Myometrial cell (primary cell): Measurements from ENCODE around the gene EPS8L1. TPM values are rescaled to one million over a fixed set of nuclear protein-coding genes. Genes with fewer than 3 reads are reported as not detected.

Experiments used
- total RNA-seq: library from RNA; depleted of rRNA; stranded (reverse); fragments of >200 nt; gene quantifications from 2 replicates; pipeline ENCODE4 v1.2.3, GENCODE V29; 2015

The EPS8L1 gene
- total RNA-seq: 1.2 and 12.1 TPM in 2 replicates

DNA sequence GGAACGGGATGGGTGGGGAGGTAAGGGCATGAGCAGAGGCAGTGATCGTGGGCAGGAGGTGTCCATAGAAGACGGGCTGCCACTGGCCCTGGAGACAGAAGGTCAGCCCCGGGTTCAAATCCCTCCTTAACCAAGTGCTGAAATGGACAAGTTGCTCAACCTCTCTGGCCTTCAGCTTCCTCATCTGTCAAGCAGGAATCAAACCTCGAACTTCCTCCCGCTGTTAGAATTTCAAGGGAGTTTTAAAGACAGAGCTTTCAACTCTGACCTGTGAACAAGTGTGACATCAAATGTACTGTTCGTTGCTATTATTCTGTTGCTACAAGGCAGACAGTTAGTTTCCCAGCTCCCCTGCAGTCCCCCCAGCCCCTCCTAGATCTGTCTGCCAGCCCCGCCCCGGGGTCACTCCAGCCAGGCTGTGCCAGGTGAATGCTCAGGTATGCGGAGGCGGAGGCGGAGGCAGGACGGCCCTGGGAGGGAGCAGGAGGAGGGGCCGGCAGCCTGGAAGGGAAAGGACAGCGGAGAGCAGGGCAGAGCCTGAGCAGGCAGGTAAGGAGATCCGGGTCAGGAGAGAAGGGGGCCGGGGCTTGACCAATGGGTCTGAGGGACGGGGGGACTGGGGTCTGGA is at the start of gene EPS8L1:
TSS of gene EPS8L1 (plus strand) at position 499 of the 628 bp plus-strand sequence. CDS start 576 bp downstream, outside the sequence.

DNA sequence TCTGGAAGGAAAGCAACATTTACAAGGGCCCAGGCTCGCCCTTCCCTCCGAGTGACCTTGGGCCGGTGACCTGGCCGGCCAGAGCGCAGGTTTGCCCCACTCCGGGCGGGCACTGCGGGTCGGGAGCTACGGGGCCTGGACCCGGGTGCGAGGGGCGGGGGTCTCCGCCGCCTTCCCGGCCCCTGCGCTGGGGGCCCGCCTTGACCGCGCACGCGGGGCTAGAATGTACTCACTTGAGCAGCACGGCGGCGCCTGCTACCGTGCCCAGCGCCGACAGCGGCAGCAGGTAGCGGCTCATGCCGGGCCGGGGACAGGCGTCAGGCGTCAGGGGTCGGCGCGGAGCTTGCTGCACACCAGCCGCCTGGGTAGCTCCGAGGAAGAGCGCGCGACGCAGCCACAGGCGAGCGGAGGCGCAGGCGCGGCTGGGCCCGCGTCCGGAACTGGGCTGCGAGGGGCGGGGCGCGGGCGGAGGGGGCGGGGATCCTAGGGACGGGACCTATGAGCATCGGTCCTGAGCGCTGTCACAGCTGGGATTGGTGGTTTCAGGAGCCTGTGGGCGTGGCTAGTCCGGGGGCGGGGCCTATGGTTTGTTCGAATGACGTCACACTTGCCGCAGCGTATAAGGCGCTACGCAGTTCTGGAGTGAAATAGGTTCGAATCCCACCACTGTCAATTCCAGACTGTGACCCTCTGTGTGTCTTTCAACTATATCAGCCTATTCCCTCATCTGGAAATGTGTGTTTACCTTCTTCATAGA is 12.8 kb upstream of the EPS8L1 start, which contains the start of gene RDH13:
TSS of gene RDH13 (minus strand) at position 414 of the 757 bp plus-strand sequence. CDS start at position 298, 116 bp downstream.

DNA sequence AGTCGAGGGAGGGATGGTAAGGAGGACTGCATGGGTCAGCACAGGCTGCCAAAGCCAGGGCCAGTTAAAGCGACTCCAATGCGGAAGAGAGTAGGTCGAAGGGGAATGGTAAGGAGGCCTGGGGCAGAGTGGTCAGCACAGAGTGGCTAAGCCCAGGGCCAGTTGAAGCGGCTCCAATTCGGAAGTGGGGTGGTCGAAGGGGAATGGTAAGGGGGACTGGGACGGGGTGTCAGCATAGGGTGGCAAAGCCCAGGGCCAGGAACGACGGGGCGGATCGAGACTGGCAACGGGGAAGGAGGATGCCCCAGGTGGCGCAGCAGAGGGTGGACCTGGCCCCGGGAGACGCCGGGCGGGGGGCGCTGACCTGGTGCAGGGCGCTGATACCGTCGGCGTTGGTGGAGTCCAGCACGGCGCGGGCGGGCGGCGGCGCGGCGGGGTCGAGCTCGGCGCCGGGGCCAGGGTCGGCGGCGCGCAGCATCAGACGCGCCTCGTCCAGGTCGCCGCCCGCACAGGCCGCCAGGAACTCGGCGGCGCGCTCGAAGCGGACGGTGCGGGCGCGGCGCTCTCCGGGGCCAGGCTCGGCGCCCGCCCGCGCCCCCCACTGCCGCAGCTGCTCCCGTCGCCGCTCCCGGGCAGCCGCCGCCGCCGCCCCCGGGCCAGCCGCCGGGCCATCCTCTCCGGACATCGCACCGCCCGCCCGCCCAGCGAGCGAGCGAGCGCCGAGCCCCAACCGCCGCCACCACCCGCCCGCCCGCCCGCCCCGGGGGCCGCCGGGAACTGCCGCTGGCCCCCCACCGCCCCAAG is 41.4 kb downstream of the EPS8L1 start, which contains the start of gene PPP1R12C:
TSS of gene PPP1R12C (minus strand) at position 779 of the 804 bp plus-strand sequence. CDS start at position 685, 94 bp downstream.

Other genes with a start within 250 kb of the EPS8L1 start
- not detected in 2 replicates for gene KIR2DS4, start 243.2 kb upstream of the EPS8L1 start, total RNA-seq
- not detected in 2 replicates for gene KIR3DL2, start 225.4 kb upstream of the EPS8L1 start, total RNA-seq
- gene FCAR, start 201.6 kb upstream of the EPS8L1 start, total RNA-seq: not detected in 2 replicates
- gene NCR1, start 169.7 kb upstream of the EPS8L1 start, total RNA-seq: not detected in 2 replicates
- gene NLRP7, start 128.3 kb upstream of the EPS8L1 start, total RNA-seq: not detected in 2 replicates
- gene NLRP2, start 109.5 kb upstream of the EPS8L1 start, total RNA-seq: not detected in 2 replicates
- not detected in 2 replicates for gene GP6, start 37.6 kb upstream of the EPS8L1 start, total RNA-seq
- gene RDH13, start 12.7 kb upstream of the EPS8L1 start, total RNA-seq: 11.0 and 13.8 TPM in 2 replicates
- 51.2 and 74.1 TPM in 2 replicates for gene PPP1R12C, start 41.8 kb downstream of the EPS8L1 start, total RNA-seq
- gene TNNT1, start 73.3 kb downstream of the EPS8L1 start, total RNA-seq: 6.2 and 6.3 TPM in 2 replicates
- gene TNNI3, start 81.9 kb downstream of the EPS8L1 start, total RNA-seq: not detected in 2 replicates
- gene DNAAF3, start 90.7 kb downstream of the EPS8L1 start, total RNA-seq: 0.71 TPM in 1 of 2 replicates, not detected in the other
- gene SYT5, start 104.4 kb downstream of the EPS8L1 start, total RNA-seq: 0.29 TPM in 1 of 2 replicates, not detected in the other
- 6.9 and 14.5 TPM in 2 replicates for gene PTPRH, start 133.6 kb downstream of the EPS8L1 start, total RNA-seq
- 0.86 and 1.8 TPM in 2 replicates for gene TMEM86B, start 152.9 kb downstream of the EPS8L1 start, total RNA-seq
- 31.7 and 45.6 TPM in 2 replicates for gene PPP6R1, start 183.1 kb downstream of the EPS8L1 start, total RNA-seq
- gene HSPBP1, start 204.2 kb downstream of the EPS8L1 start, total RNA-seq: 70.7 and 106 TPM in 2 replicates
- 4.3 and 9.0 TPM in 2 replicates for gene BRSK1, start 208.1 kb downstream of the EPS8L1 start, total RNA-seq
- gene TMEM150B, start 249.5 kb downstream of the EPS8L1 start, total RNA-seq: not detected in 2 replicates